GM10248 (cell line): Measurements from ENCODE around the gene ACTRT2.

ENCODE experiments used
- CTCF ChIA-PET: fragments of 300-600 bp; sonication (Branson Sonifier 250); formaldehyde crosslinking; extraction: SDS; loops from one replicate; lab custom pipeline; 2021; ENCODE audit warnings: antibody characterized with exemption; lab: Yijun Ruan, JAX
- POLR2A ChIA-PET: fragments of 350-650 bp; sonication (Branson Sonifier 250); formaldehyde crosslinking; extraction: SDS; loops from one replicate; lab custom pipeline; 2020; ENCODE audit warnings: antibody characterized with exemption; lab: Yijun Ruan, JAX
- DNase-seq: peaks from one replicate; pipeline ENCODE4 v3.0.0; 2012; ENCODE audit errors: extremely low spot score
- CTCF ChIP-seq: IDR thresholded peaks from 2 replicates; pipeline ENCODE4 v1.5.1; 2012; ENCODE audit warnings: mild to moderate bottlenecking, low read depth; ENCODE audit errors: extremely low read depth, missing control alignments, control extremely low read depth

Gene ACTRT2

DNA sequence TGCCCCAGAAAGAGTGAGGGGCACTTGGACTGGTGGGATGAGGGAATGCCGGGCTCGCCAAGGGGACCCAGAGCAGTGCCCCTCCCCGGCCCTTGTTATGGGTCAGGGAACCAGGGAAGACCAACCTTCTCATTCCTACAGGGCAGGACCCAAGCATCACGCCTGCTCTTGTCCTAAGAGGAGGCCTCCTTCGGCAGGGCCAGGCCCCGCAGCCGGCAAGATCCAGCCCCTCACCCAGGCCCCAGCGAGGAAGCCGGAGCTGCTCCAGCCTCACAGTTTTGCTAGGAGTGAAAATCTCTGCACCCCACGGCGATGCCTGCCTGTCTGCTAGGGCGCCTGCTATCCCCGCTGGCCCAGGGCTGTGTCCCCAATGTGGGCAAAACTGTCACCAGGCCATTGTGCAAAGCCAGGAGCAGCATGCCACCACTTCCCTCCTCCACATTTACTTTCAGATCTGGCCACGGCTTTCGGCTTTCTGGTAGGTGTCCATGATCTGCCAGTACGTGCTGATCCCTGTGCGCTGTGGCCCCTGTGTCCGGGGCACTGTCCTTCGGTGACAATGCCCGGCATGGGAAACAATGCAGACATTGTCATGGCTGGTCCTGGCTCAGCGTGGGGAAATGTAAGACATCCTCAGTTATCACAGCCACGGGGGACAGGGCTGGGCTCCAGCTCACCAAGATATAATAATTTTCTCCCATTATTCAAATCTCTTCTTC lies 9.6 kb downstream of the ACTRT2 start:
- no peak for DNase-seq
- ChIA-PET CTCF (no interaction called here), POLR2A (no interaction called here)
- no peak for TF ChIP-seq CTCF

GRCh38 chr1:3031401-3032221 lies 10.3 kb downstream of the ACTRT2 start:
- no peak for TF ChIP-seq CTCF
- no peak for DNase-seq
- POLR2A ChIA-PET = no interaction called here
- CTCF ChIA-PET = no interaction called here

- POLR2A ChIA-PET = no interaction called here
- CTCF ChIA-PET = no interaction called here
Measured at GRCh38 chr1:3032371-3033039, 11.2 kb downstream of the ACTRT2 start.

GRCh38 chr1:3033040-3033789 lies 11.9 kb downstream of the ACTRT2 start:
- CTCF ChIA-PET = no interaction called here
- no peak for DNase-seq
- POLR2A ChIA-PET = no interaction called here
- TF ChIP-seq CTCF = no peak

More at GRCh38 chr1:3032371-3033039, 11.2 kb downstream of the ACTRT2 start:
- no peak for TF ChIP-seq CTCF
- DNase-seq = no peak

GRCh38 chr1:3033790-3034090 lies 12.5 kb downstream of the ACTRT2 start:
- POLR2A ChIA-PET = no interaction called here
- no peak for TF ChIP-seq CTCF
- DNase-seq = no peak
- CTCF ChIA-PET = no interaction called here

DNA sequence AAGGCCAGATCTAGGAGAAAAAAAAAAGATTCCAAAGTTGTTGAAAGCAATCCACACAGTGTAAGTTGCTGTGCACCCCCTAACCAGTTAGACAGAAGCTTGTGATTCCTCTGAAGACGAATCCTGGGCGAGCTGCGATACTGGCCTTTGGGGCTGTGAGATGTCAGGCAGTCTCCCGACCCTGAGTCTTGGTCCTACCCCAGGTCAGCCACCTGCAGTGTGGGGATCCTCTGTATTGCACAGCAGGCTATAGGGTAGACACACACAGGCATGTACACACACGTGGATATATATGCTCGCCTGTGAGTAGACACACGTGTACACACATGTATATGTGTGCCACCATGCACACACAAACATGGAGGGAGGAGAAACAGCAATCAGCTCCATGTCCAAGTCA lies 12.9 kb downstream of the ACTRT2 start:
- TF ChIP-seq CTCF = no peak
- ChIA-PET POLR2A (no interaction called here), CTCF (no interaction called here)
- DNase-seq = no peak
